C4-2B (cell line): ENCODE results near the gene PRKAG2.

Source experiments
- ZFX ChIP-seq: fragments of 450-650 bp; IDR thresholded peaks from 2 replicates; pipeline ENCODE4 v1.6.1; 2017
- TF ChIP-seq, protein P1 (sequence below): fragments of 450-650 bp; conservative IDR thresholded peaks from 2 replicates; pipeline ENCODE4 v1.5.1; 2017; ENCODE audit warnings: mild to moderate bottlenecking

DNA sequence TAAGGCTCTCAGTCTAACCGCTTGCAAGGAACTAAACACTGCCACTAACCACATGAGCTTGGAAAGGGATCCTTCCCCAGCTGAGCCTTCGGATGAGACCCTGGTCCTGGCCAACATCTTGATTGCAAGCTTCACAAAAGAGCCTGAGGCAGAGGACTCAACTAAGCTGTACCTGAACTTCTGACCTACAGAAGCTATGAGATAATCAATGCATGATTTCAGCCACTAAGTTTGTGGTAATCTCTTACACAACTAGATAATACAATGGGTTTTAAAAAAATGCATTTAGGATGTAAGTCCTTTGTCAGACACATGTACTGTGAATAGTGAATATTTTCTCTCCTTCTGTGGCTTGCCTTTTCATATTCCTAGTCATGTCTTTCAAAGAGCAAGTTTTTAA lies 231.6 kb downstream of the PRKAG2 start:
- TF ChIP-seq, protein P1, sequence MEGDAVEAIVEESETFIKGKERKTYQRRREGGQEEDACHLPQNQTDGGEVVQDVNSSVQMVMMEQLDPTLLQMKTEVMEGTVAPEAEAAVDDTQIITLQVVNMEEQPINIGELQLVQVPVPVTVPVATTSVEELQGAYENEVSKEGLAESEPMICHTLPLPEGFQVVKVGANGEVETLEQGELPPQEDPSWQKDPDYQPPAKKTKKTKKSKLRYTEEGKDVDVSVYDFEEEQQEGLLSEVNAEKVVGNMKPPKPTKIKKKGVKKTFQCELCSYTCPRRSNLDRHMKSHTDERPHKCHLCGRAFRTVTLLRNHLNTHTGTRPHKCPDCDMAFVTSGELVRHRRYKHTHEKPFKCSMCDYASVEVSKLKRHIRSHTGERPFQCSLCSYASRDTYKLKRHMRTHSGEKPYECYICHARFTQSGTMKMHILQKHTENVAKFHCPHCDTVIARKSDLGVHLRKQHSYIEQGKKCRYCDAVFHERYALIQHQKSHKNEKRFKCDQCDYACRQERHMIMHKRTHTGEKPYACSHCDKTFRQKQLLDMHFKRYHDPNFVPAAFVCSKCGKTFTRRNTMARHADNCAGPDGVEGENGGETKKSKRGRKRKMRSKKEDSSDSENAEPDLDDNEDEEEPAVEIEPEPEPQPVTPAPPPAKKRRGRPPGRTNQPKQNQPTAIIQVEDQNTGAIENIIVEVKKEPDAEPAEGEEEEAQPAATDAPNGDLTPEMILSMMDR, result no peak
- no peak for TF ChIP-seq ZFX
